ENCODE data around the gene DGLUCY. TPM values are rescaled to one million over a fixed set of nuclear protein-coding genes. Genes with fewer than 3 reads are reported as not detected.

Gene DGLUCY
- polyA plus RNA-seq, 3 donors, result 54.9 to 88.4 (median 66.0) TPM

DNA sequence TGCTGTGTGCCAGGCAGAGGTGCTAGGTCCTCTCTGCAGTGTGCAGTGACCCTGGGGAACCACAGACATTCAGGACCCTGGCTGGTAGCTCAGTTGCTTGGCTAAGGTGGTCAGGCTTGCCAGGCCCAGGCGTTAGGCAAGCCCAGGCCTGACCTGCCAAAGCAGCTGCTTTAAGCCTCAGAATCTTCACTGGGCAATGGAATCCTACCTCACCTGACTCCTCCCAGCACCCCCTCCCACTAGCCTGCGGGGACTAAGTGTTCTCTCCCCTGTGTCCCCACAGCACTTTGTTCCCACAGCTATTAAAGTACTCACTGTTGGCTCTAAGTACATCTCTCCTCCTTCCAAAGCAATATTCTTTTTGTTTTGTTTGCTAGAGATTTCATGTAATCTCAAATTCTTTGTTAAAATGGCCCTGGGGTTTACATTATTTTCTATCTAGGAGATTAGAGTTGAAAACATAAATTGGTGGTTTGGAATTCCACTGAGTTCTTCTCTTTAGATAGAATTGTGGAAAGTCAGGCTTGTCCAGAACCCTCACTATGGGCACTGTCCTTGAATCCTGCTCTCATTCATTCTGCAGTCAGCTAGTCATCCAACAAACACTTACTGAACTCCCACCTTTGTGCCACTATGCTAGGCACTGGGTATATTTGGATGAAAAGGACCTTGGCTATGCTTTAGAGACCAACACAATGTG lies 44.4 kb downstream of the DGLUCY start:
- no peak overlapping the region for H3K4me2 ChIP-seq (replicated peaks; ENCODE audit: extremely low read depth, low read length, poor library complexity, severe bottlenecking)
- peaks cover 70 to 84% of the 10 kb centered on the region in 2 donors for H3K36me3 Mint-ChIP-seq
- TF ChIP-seq, protein P1, sequence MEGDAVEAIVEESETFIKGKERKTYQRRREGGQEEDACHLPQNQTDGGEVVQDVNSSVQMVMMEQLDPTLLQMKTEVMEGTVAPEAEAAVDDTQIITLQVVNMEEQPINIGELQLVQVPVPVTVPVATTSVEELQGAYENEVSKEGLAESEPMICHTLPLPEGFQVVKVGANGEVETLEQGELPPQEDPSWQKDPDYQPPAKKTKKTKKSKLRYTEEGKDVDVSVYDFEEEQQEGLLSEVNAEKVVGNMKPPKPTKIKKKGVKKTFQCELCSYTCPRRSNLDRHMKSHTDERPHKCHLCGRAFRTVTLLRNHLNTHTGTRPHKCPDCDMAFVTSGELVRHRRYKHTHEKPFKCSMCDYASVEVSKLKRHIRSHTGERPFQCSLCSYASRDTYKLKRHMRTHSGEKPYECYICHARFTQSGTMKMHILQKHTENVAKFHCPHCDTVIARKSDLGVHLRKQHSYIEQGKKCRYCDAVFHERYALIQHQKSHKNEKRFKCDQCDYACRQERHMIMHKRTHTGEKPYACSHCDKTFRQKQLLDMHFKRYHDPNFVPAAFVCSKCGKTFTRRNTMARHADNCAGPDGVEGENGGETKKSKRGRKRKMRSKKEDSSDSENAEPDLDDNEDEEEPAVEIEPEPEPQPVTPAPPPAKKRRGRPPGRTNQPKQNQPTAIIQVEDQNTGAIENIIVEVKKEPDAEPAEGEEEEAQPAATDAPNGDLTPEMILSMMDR (IDR thresholded peaks at IDR 0.05), result no peak

GRCh38 chr14:91159182-91159581 lies 45.3 kb downstream of the DGLUCY start:
- no peak overlapping the region for H3K4me3 Mint-ChIP-seq
- TF ChIP-seq, protein P1 (IDR thresholded peaks at IDR 0.05), result no peak
- DNase-seq, result no peak
- 79% methylated on average over 3 of the region's 6 CpGs for WGBS (ENCODE audit: insufficient coverage)
- H3K9me3 Mint-ChIP-seq, result no peaks in the 10 kb centered on the region
- Histone ChIP-seq H3K79me2 (ENCODE audit: insufficient read depth, low read length) (no peaks in the 10 kb centered on the region), H3K4me1 (ENCODE audit: control insufficient read depth in 1 of 2, insufficient read depth in 2 of 2, low read length in 2 of 2) (no peaks in the 10 kb centered on the region), H2AFZ (ENCODE audit: insufficient read depth, low read depth, low read length, poor library complexity, severe bottlenecking) (no peak overlapping the region), H3K9me3 (replicated peaks in 1 of 2; ENCODE audit: control insufficient read depth in 1 of 2, insufficient read depth in 1 of 2, low read length in 2 of 2) (no peaks in the 10 kb centered on the region), H3K27me3 (ENCODE audit: control insufficient read depth in 2 of 2, insufficient read depth in 2 of 2, low read length in 2 of 2) (no peaks in the 10 kb centered on the region), H4K20me1 (ENCODE audit: insufficient read depth, low read length) (peaks cover 20% of the 10 kb centered on the region), H3K4me2 (replicated peaks; ENCODE audit: extremely low read depth, low read length, poor library complexity, severe bottlenecking) (no peak overlapping the region), H3K36me3 (replicated peaks in 1 of 2; ENCODE audit: control insufficient read depth in 1 of 2, insufficient read depth in 2 of 2, low read length in 2 of 2) (peaks cover 78 to 81% of the 10 kb centered on the region in 2 donors), H3K27ac (ENCODE audit: low read depth in 1 of 2, low read length in 2 of 2) (no peak overlapping the region), H3K4me3 (replicated peaks in 1 of 3; ENCODE audit: low read depth in 2 of 3, low read length in 3 of 3) (no peak overlapping the region), H3K9ac (ENCODE audit: insufficient read depth, low read length, poor library complexity, severe bottlenecking) (no peak overlapping the region)
- H3K27ac Mint-ChIP-seq, result no peak overlapping the region
- intact Hi-C loops (cut with micrococcal nuclease), result no loop called here
- peaks cover 0 to 2% (median 0%) of the 10 kb centered on the region in 3 donors for H3K27me3 Mint-ChIP-seq (ENCODE audit: low read depth in 3 of 3)
- peaks cover 2% of the 10 kb centered on the region for H3K4me1 Mint-ChIP-seq
- H3K36me3 Mint-ChIP-seq, result peaks cover 76 to 86% of the 10 kb centered on the region in 2 donors

More for the DNA sequence above, 44.4 kb downstream of the DGLUCY start:
- H3K36me3 ChIP-seq (replicated peaks in 1 of 2; ENCODE audit: control insufficient read depth in 1 of 2, insufficient read depth in 2 of 2, low read length in 2 of 2), result peaks cover 73 to 80% of the 10 kb centered on the region in 2 donors
- H3K27ac ChIP-seq (ENCODE audit: low read depth in 1 of 2, low read length in 2 of 2), result no peak overlapping the region
- no peak overlapping the region for H3K4me3 ChIP-seq (replicated peaks in 1 of 3; ENCODE audit: low read depth in 2 of 3, low read length in 3 of 3)
- H2AFZ ChIP-seq (ENCODE audit: insufficient read depth, low read depth, low read length, poor library complexity, severe bottlenecking), result no peak overlapping the region
- no peaks in the 10 kb centered on the region for H3K27me3 ChIP-seq (ENCODE audit: control insufficient read depth in 2 of 2, insufficient read depth in 2 of 2, low read length in 2 of 2)
- peaks cover 20% of the 10 kb centered on the region for H4K20me1 ChIP-seq (ENCODE audit: insufficient read depth, low read length)
- 100% methylated on average over 1 of the region's 2 CpGs for WGBS (ENCODE audit: insufficient coverage)
- peaks cover 0 to 2% (median 0%) of the 10 kb centered on the region in 3 donors for H3K27me3 Mint-ChIP-seq (ENCODE audit: low read depth in 3 of 3)
- no peaks in the 10 kb centered on the region for H3K9me3 ChIP-seq (replicated peaks in 1 of 2; ENCODE audit: control insufficient read depth in 1 of 2, insufficient read depth in 1 of 2, low read length in 2 of 2)
- no peaks in the 10 kb centered on the region for H3K9me3 Mint-ChIP-seq
- H3K4me1 ChIP-seq (ENCODE audit: control insufficient read depth in 1 of 2, insufficient read depth in 2 of 2, low read length in 2 of 2), result no peaks in the 10 kb centered on the region
- H3K79me2 ChIP-seq (ENCODE audit: insufficient read depth, low read length), result no peaks in the 10 kb centered on the region
- H3K27ac Mint-ChIP-seq, result peak overlapping the region in 3 of 7 donors; percentile 11 to 16 (median 16)
- no peak overlapping the region for H3K4me3 Mint-ChIP-seq
- intact Hi-C loops (cut with micrococcal nuclease), result no loop called here
- H3K9ac ChIP-seq (ENCODE audit: insufficient read depth, low read length, poor library complexity, severe bottlenecking), result no peak overlapping the region
- DNase-seq, result no peak
- peaks cover 2% of the 10 kb centered on the region for H3K4me1 Mint-ChIP-seq
